ENCODE results near the gene CAMK2A. TPM values are rescaled to one million over a fixed set of nuclear protein-coding genes. Genes with fewer than 3 reads are reported as not detected.

The CAMK2A gene
- total and polyA plus RNA-seq, 5 experiments from 2014 or later: not detected

DNA sequence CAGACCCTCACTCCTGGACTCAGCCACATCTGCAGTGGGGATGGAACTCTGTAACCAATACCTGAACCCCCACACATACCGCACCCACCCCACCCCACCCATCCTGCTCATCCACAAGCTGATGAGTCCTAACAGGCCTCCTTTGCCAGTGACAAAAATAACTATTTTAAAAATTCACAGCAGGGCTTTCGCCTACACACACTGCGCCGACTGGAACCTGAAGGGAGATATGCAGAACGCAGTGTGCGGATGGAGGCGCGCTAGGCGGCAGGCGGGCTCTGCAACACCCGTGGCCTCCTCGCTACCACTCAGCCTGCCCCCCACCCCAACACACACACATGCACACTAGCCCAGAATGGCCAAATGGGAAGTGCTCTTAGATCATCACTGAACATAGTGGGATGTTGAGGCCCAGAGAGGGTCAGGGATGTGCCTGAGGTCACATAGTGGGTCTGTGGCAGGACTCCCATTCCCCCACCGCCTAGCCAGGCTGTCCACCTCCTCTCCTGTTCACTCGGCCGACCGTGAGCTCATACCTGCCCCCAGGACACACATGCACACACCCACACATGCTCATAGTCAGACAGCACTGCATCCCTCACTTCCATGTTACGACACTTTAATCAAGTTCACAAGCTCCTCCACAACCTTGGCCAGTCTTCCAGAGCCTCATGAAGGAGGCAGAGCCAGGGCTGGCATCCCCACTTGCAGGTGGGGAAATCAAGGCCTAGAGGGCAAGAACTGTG lies 6.3 kb upstream of the CAMK2A start:
- Mint-ChIP-seq H3K36me3 (peaks cover 0 to under 1% (median 0%) of the 10 kb centered on the region in 3 donors), H3K4me1 (peaks cover 0 to under 1% (median 0%) of the 10 kb centered on the region in 4 donors), H3K4me3 (no peak overlapping the region), H3K9me3 (no peaks in the 10 kb centered on the region), H3K27ac (no peak overlapping the region), H3K27me3 (peaks cover 10 to 25% (median 18%) of the 10 kb centered on the region in 5 donors)
- no peak for ATAC-seq
- no peak for DNase-seq
- POLR2A ChIA-PET: no interaction called here

DNA sequence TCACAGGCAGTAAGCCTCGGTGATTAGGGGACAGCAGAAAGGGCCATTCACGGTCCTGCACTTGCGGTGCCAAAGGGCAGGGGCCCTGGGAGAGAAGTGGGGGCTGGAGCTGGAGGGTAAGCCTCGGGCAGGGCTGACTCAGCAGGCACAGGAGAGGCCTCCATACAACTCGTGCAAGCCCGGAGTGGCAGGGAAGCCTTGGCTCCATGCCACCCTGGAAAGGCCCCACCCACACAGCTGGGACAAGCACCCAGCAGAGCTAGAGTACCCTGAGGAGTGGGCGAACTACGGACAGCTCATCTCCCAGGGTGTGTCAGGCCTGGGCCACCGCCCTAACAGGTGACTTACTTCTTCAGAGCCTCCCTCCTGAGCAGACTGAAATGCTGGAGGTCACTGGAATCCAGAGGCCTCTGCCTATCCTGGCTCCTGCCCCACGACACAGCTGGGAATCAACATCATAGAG lies 5.6 kb upstream of the CAMK2A start:
- no peak overlapping the region for H3K4me3 Mint-ChIP-seq
- no peak overlapping the region for H3K27ac Mint-ChIP-seq
- H3K27me3 Mint-ChIP-seq: peaks cover 6 to 18% (median 13%) of the 10 kb centered on the region in 5 donors
- ATAC-seq: no peak
- POLR2A ChIA-PET: no interaction called here
- H3K9me3 Mint-ChIP-seq: no peaks in the 10 kb centered on the region
- H3K36me3 Mint-ChIP-seq: no peaks in the 10 kb centered on the region
- DNase-seq: no peak
- no peaks in the 10 kb centered on the region for H3K4me1 Mint-ChIP-seq

DNA sequence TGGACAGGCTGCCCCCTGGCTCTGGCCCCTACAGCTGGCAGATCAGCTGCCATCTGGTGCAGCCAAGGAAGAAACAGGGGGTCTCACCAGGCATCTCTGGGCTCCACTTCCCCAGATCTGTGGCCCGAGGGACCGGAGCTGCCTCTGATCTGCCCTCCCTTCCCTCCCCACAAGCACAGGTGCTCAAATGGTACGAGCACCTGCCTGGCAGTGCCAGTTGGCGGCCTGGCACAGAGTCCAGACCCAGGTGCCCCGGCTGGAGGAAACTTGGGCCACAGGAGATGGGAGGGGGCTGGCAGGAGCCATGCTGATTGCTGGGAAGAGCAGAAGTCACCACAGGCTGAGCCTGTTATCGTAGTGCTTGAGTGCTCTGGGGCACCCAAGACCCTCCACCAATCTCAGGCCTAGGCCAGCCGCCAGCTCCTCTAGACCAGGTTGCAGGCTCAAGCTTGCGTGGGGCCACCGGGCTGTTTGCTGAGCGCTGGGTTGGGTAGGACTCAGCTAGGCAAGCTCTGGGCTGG lies 5.0 kb upstream of the CAMK2A start:
- no peaks in the 10 kb centered on the region for H3K36me3 Mint-ChIP-seq
- no peak overlapping the region for H3K4me3 Mint-ChIP-seq
- H3K4me1 Mint-ChIP-seq: peaks cover 0 to 2% (median 0%) of the 10 kb centered on the region in 4 donors
- POLR2A ChIA-PET: no interaction called here
- DNase-seq: no peak
- H3K27ac Mint-ChIP-seq: no peak overlapping the region
- no peaks in the 10 kb centered on the region for H3K9me3 Mint-ChIP-seq
- H3K27me3 Mint-ChIP-seq: peaks cover under 1 to 15% (median 8%) of the 10 kb centered on the region in 5 donors
- no peak for ATAC-seq

DNA sequence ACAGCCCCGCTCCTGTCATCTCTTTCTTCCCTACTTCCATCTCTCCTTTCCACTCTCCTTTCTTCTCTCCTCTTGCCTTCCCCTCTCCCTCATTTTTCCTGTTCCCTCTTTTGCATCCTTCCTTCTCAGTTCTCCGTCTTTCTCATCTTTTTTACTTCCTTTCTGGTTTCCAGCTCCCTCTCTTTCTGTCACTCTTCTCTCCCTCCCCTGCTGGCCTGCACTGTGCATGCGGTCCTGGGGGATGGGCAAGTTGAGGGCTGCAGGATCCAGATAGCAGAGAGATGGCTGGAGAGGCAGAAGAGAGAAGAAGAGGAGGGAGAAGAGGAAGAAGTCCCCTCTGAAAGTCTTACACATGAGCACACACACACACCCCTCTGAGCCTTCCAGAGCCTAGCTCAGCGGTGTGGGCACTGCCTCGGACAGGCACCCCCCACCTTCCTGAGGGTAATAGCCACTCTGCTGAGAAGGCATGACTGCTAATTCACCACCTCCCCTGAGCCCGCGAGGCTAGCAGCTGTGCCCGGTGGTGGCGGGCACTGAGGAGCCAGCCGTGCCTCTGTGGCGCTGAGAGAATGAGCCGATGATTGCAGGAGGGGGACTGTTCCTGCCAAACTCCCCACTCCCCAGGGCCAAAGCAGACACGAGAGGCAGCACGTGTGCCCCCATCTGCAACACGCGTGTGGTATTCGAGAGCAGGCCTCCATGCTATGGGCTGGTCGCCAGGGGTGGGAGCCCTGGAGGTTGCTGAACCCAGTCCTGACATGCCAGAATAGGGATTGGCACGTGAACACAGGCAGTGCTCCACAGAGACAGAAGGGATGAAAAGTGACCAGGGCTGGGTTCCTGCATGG lies 3.7 kb upstream of the CAMK2A start:
- Mint-ChIP-seq H3K27me3 (peaks cover 0 to 11% (median 4%) of the 10 kb centered on the region in 5 donors), H3K9me3 (no peaks in the 10 kb centered on the region), H3K36me3 (no peaks in the 10 kb centered on the region), H3K27ac (no peak overlapping the region), H3K4me3 (no peak overlapping the region), H3K4me1 (peaks cover 0 to 5% (median 0%) of the 10 kb centered on the region in 4 donors)
- ATAC-seq (no peak), DNase-seq (no peak)
- POLR2A ChIA-PET: no interaction called here

- POLR2A ChIA-PET: no interaction called here
These were observed 2.1 kb upstream of the CAMK2A start for GRCh38 chr5:150291388-150292385.

DNA sequence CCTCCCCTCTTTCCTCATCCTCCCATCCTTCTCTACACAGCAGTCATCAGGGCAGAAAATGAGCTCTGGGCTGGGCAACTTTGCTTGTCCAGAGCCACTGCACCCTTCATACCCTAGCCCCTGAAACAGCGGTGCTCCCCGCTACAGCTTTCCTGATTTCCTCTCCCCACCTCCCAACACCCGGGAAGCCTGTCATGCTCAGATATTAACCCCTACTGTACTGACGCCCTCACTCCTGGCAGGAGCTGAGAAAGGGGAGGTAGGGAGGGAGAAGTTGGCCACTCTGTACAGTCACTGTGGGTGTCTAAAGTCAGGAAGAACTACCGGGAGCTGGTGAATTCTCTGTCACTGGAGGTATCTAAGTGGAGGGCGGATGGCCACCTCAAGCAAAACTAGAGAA lies 782 bp downstream of the CAMK2A start:
- H3K36me3 Mint-ChIP-seq: no peaks in the 10 kb centered on the region
- DNase-seq: no peak
- peaks cover 0 to 10% (median 6%) of the 10 kb centered on the region in 5 donors for H3K27me3 Mint-ChIP-seq
- H3K9me3 Mint-ChIP-seq: no peaks in the 10 kb centered on the region
- ATAC-seq: no peak
- H3K4me3 Mint-ChIP-seq: no peak overlapping the region
- peaks cover 0 to 6% (median 0%) of the 10 kb centered on the region in 4 donors for H3K4me1 Mint-ChIP-seq
- POLR2A ChIA-PET: no interaction called here
- H3K27ac Mint-ChIP-seq: no peak overlapping the region

More at GRCh38 chr5:150291388-150292385, 2.1 kb upstream of the CAMK2A start:
- Mint-ChIP-seq H3K4me3 (no peak overlapping the region), H3K9me3 (no peaks in the 10 kb centered on the region), H3K27me3 (peaks cover 0 to 11% (median 4%) of the 10 kb centered on the region in 5 donors), H3K27ac (no peak overlapping the region), H3K4me1 (peaks cover 0 to 5% (median 0%) of the 10 kb centered on the region in 4 donors), H3K36me3 (no peaks in the 10 kb centered on the region)
- DNase-seq (no peak), ATAC-seq (no peak)

GRCh38 chr5:150288361-150288760 lies 1.2 kb downstream of the CAMK2A start:
- H3K4me3 Mint-ChIP-seq: no peak overlapping the region
- POLR2A ChIA-PET: no interaction called here
- H3K36me3 Mint-ChIP-seq: no peaks in the 10 kb centered on the region
- ATAC-seq (no peak), DNase-seq (no peak)
- H3K4me1 Mint-ChIP-seq: peaks cover 0 to 6% (median 0%) of the 10 kb centered on the region in 4 donors
- H3K27me3 Mint-ChIP-seq: peaks cover 0 to 11% (median 6%) of the 10 kb centered on the region in 5 donors
- no peaks in the 10 kb centered on the region for H3K9me3 Mint-ChIP-seq
- H3K27ac Mint-ChIP-seq: no peak overlapping the region

DNA sequence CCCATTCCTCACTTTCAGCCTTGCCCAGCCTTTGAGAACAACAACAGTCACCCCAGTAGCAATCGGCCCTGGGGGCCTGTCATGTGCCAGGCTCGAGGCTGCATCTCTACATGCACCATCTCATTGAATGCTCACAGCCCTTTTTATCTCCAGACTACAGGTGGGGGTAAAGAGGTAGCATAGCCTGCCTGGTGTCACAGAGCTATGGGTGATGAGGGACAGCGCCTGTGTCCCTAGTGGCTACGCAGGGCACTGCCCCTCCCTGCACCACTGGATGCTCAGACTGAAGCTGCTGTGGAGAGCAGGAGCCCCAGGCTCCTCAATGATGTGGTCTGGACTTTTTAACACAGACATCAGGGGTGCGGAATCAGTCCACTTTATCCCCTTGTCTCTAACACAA lies 2.8 kb downstream of the CAMK2A start:
- no peak for DNase-seq
- Mint-ChIP-seq H3K4me3 (no peak overlapping the region), H3K9me3 (no peaks in the 10 kb centered on the region), H3K27ac (no peak overlapping the region), H3K27me3 (peaks cover 0 to 6% (median 2%) of the 10 kb centered on the region in 5 donors), H3K4me1 (peaks cover 0 to 6% (median 0%) of the 10 kb centered on the region in 4 donors), H3K36me3 (no peaks in the 10 kb centered on the region)
- peak; percentile 39 to 51 for ATAC-seq
- POLR2A ChIA-PET: interaction anchor here (1.1 kb wide), 1 partner anchor 239 kb away, joined by 3 read pairs; no protein-coding TSS in a partner anchor

DNA sequence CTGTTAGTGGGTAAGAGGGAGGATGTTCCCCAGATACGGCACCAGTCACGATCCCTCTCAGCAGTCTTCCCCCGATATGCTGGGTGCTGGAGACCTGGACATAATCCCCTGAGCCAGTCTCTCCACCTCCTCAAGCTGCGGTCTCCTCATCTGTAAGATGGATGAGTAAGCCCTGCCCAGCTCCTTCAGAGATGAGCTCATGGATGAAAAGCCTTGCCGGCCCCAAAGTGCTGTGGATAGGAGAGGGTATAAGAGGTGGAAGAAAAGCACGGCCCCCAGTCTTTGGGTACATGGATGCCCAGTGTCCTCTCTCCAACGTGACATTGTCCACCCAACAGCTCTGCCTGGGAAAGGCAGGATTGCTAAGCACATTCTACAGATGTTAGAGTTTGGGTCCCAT lies 4.5 kb downstream of the CAMK2A start:
- DNase-seq (no peak), ATAC-seq (no peak)
- Mint-ChIP-seq H3K27me3 (peaks cover 0 to 14% (median 2%) of the 10 kb centered on the region in 5 donors), H3K4me1 (peaks cover 0 to 8% (median 2%) of the 10 kb centered on the region in 4 donors), H3K27ac (no peak overlapping the region), H3K4me3 (no peak overlapping the region), H3K36me3 (no peaks in the 10 kb centered on the region), H3K9me3 (no peaks in the 10 kb centered on the region)
- POLR2A ChIA-PET: no interaction called here

DNA sequence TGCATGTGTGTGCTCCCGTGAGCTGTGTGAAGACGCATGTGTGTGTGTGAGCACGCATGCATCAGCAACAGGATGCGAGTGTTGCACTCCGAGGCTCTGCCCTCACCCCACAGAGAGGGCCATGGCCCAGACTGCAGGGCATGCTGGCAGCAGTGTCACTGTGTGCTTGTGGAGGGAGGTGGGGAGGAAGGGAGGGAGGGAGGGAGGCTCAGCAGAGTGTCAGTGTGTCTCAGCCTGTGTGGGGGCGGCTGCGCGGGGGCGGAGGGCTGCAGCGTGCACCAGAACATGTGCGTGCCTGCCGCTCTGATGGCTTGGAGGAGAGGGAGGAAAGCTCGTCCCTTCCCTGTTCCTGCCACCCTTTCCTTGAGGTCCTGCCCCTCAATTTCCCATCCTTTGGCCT lies 5.3 kb downstream of the CAMK2A start:
- Mint-ChIP-seq H3K4me3 (no peak overlapping the region), H3K27me3 (peaks cover 0 to 11% (median 2%) of the 10 kb centered on the region in 5 donors), H3K9me3 (no peaks in the 10 kb centered on the region), H3K36me3 (no peaks in the 10 kb centered on the region), H3K4me1 (peaks cover 0 to 7% (median 3%) of the 10 kb centered on the region in 4 donors), H3K27ac (no peak overlapping the region)
- ATAC-seq (no peak), DNase-seq (no peak)
- POLR2A ChIA-PET: no interaction called here

DNA sequence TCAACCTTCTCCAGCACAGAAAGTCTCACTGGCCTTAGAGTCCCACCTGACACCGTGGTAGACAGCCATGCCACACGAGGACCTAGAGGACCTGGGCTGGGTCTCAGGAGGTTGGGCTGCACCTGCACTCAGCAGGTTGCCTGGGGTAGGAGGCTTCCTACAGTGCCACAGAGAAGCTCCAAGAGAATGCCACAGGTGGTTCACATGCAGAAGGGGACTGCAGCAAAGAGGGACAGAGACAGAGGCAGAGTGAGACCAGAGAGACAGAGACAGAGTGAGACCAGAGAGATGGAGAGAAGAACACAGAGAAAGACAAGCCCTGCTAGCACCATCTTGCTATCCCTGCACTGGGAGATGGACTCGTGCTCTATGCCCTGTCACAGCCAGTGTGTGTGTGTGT lies 5.7 kb downstream of the CAMK2A start:
- no peak for ATAC-seq
- POLR2A ChIA-PET: no interaction called here
- H3K27ac Mint-ChIP-seq: no peak overlapping the region
- H3K36me3 Mint-ChIP-seq: no peaks in the 10 kb centered on the region
- peaks cover 0 to 11% (median 2%) of the 10 kb centered on the region in 5 donors for H3K27me3 Mint-ChIP-seq
- DNase-seq: no peak
- H3K4me3 Mint-ChIP-seq: no peak overlapping the region
- H3K4me1 Mint-ChIP-seq: peaks cover 0 to 7% (median 3%) of the 10 kb centered on the region in 4 donors
- H3K9me3 Mint-ChIP-seq: no peaks in the 10 kb centered on the region

DNA sequence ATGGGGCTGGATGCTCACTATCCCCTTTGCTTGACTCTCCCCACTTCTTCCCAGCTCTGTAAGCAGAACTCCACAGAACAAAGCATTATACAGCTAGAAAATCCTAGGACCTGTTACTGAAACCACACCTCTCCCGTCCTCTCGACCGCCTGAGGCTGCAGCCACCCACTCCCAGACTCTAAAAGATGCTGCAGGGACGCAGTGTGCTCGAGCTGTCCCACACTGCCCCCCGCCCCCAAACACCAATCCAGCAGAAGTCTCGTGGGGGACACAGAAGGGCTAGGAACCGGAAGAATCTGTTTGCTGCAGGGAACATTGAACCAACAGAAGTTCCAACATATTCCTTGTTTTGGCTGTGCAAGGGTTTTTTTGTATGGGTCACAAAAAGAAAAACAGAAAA lies 7.6 kb downstream of the CAMK2A start:
- POLR2A ChIA-PET: no interaction called here
- peaks cover 0 to 6% (median 3%) of the 10 kb centered on the region in 4 donors for H3K4me1 Mint-ChIP-seq
- no peak for DNase-seq
- H3K4me3 Mint-ChIP-seq: no peak overlapping the region
- ATAC-seq: no peak
- H3K9me3 Mint-ChIP-seq: no peaks in the 10 kb centered on the region
- no peaks in the 10 kb centered on the region for H3K36me3 Mint-ChIP-seq
- no peak overlapping the region for H3K27ac Mint-ChIP-seq
- peaks cover 0 to 11% (median 4%) of the 10 kb centered on the region in 5 donors for H3K27me3 Mint-ChIP-seq

Data from naive thymus-derived CD8-positive, alpha-beta T cell (primary cell).